Hepatocyte (in vitro differentiated cells): ENCODE measurements around the gene RPS6KA2. TPM values are rescaled to one million over a fixed set of nuclear protein-coding genes. Genes with fewer than 3 reads are reported as not detected.

Experiments
- DNase-seq: peaks from one replicate; pipeline ENCODE4 v3.0.0-alpha.2; 2016; ENCODE audit warnings: low spot score
- H2AFZ ChIP-seq: fragments of 200-600 bp; sonication (generic); 2 replicates; pipeline ENCODE4 v1.6.0; 2016; ENCODE audit warnings: antibody characterized with exemption, mild to moderate bottlenecking
- H3K27ac ChIP-seq: fragments of 200-600 bp; sonication (generic); 2 replicates; pipeline ENCODE4 v1.5.1; 2016; ENCODE audit warnings: mild to moderate bottlenecking
- H3K27me3 ChIP-seq: fragments of 200-600 bp; sonication (generic); 2 replicates; pipeline ENCODE4 v1.6.1; 2016
- H3K36me3 ChIP-seq: fragments of 200-600 bp; sonication (generic); replicated peaks from 2 replicates; pipeline ENCODE4 v1.5.1; 2016; ENCODE audit warnings: low read depth; ENCODE audit not compliant: insufficient read depth
- H3K4me1 ChIP-seq: fragments of 200-600 bp; sonication (generic); 2 replicates; pipeline ENCODE4 v1.5.1; 2016; ENCODE audit warnings: mild to moderate bottlenecking, moderate library complexity; ENCODE audit not compliant: insufficient read depth
- H3K4me2 ChIP-seq: fragments of 200-600 bp; sonication (generic); 2 replicates; pipeline ENCODE4 v1.6.0; 2016
- H3K4me3 ChIP-seq: fragments of 200-600 bp; sonication (generic); 2 replicates; pipeline ENCODE4 v1.5.1; 2016; ENCODE audit warnings: mild to moderate bottlenecking
- H3K79me2 ChIP-seq: fragments of 200-600 bp; sonication (generic); 2 replicates; pipeline ENCODE4 v1.6.0; 2017; ENCODE audit warnings: mild to moderate bottlenecking
- H3K9me2 ChIP-seq: fragments of 200-600 bp; sonication (generic); replicated peaks from 2 replicates; pipeline ENCODE4 v1.6.0; 2017; ENCODE audit warnings: mild to moderate bottlenecking; ENCODE audit not compliant: insufficient read depth
- H3K9me3 ChIP-seq: fragments of 200-600 bp; sonication (generic); 2 replicates; pipeline ENCODE4 v1.5.1; 2016; ENCODE audit warnings: low read depth, mild to moderate bottlenecking
- H4K20me1 ChIP-seq: fragments of 200-600 bp; sonication (generic); 2 replicates; pipeline ENCODE4 v1.6.0; 2016; ENCODE audit warnings: mild to moderate bottlenecking; ENCODE audit not compliant: insufficient read depth, poor library complexity, severe bottlenecking
- CTCF ChIP-seq: fragments of 200-600 bp; sonication (generic); IDR thresholded peaks from 2 replicates; pipeline ENCODE4 v1.5.1; 2016; ENCODE audit warnings: antibody characterized with exemption, mild to moderate bottlenecking; ENCODE audit not compliant: poor library complexity
- EZH2 ChIP-seq: fragments of 200-600 bp; sonication (generic); IDR thresholded peaks from 2 replicates; pipeline ENCODE4 v1.6.1; 2016; ENCODE audit warnings: antibody characterized with exemption, mild to moderate bottlenecking, borderline replicate concordance
- EZH2phosphoT487 ChIP-seq: fragments of 200-600 bp; sonication (generic); IDR thresholded peaks from one replicate; pipeline ENCODE4 v1.6.1; 2018; ENCODE audit warnings: antibody characterized with exemption, mild to moderate bottlenecking, low read depth, moderate library complexity; ENCODE audit not compliant: unreplicated experiment, severe bottlenecking
- WGBS: methylation state at CpG from one replicate; pipeline ENCODE4 v1.1.6; 2016; ENCODE audit warnings: low lambda C conversion rate; ENCODE audit errors: missing lambda C conversion rate; 5-methylcytosine and 5-hydroxymethylcytosine counted together
- polyA plus RNA-seq: library from polyadenylated mRNA; unstranded; fragments of >200 nt; fragmentation: Nextera tagmentation; extraction: Ambion mirVana; gene quantifications from 2 replicates; pipeline ENCODE4 v1.2.1, GENCODE V29; 2016
- total RNA-seq: library from RNA; depleted of rRNA; stranded (reverse); fragments of >200 nt; gene quantifications from 2 replicates; pipeline ENCODE4 v1.2.3, GENCODE V29; 2014

RPS6KA2 gene
- total and polyA plus RNA-seq, 2 experiments from 2014 or later: 27.7 to 29.2 TPM

- H2AFZ ChIP-seq: no peak overlapping the region
- TF ChIP-seq EZH2: no peak
- no peak for TF ChIP-seq EZH2phosphoT487
- no peak for TF ChIP-seq CTCF
- no peak overlapping the region for H3K4me3 ChIP-seq
- no peak overlapping the region for H3K27ac ChIP-seq
- H3K4me1 ChIP-seq: no peaks in the 10 kb centered on the region
- WGBS: 95% methylated on average over 15 of the region's 15 CpGs
- no peaks in the 10 kb centered on the region for H4K20me1 ChIP-seq
- no peaks in the 10 kb centered on the region for H3K27me3 ChIP-seq
- DNase-seq: no peak
- no peak overlapping the region for H3K4me2 ChIP-seq
- H3K9me2 ChIP-seq: no peaks in the 10 kb centered on the region
- H3K9me3 ChIP-seq: no peaks in the 10 kb centered on the region
- H3K36me3 ChIP-seq: no peaks in the 10 kb centered on the region
- H3K79me2 ChIP-seq: peaks cover 4% of the 10 kb centered on the region
These were observed 48.4 kb downstream of the RPS6KA2 start for GRCh38 chr6:166578536-166579236.

DNA sequence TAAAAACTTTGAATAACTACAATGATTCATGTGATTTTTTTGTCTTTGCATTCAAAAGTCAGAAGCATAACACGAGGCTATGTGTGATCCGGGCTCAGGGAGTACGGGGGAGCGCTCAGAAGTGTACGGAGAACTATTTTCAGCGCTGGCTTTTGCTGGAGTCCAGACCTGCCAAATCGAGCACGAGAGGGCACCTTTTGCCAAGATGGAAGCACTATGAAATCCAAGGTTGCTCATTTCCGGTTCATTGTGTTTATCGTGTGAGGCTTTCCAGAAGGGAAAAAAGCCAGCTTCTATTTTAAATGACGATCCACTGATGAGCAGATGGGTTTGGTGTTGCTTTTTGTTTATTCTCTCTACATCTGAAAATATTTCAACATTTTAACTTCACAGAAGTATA, 51.8 kb downstream of the RPS6KA2 start:
- H3K36me3 ChIP-seq: no peaks in the 10 kb centered on the region
- no peak overlapping the region for H3K4me3 ChIP-seq
- no peaks in the 10 kb centered on the region for H3K9me2 ChIP-seq
- TF ChIP-seq EZH2phosphoT487 (no peak), CTCF (no peak), EZH2 (no peak)
- H4K20me1 ChIP-seq: peaks cover 2% of the 10 kb centered on the region
- no peaks in the 10 kb centered on the region for H3K4me1 ChIP-seq
- no peak overlapping the region for H3K4me2 ChIP-seq
- WGBS: 97% methylated on average over 11 of the region's 11 CpGs
- peaks cover 18% of the 10 kb centered on the region for H3K79me2 ChIP-seq
- no peaks in the 10 kb centered on the region for H3K27me3 ChIP-seq
- no peak overlapping the region for H2AFZ ChIP-seq
- H3K27ac ChIP-seq: no peak overlapping the region
- no peak for DNase-seq
- no peaks in the 10 kb centered on the region for H3K9me3 ChIP-seq

GRCh38 chr6:166573511-166574216, 53.4 kb downstream of the RPS6KA2 start:
- Histone ChIP-seq H3K4me2 (no peak overlapping the region), H4K20me1 (peaks cover 2% of the 10 kb centered on the region), H3K4me3 (no peak overlapping the region), H2AFZ (no peak overlapping the region), H3K27me3 (no peaks in the 10 kb centered on the region), H3K4me1 (no peaks in the 10 kb centered on the region), H3K36me3 (no peaks in the 10 kb centered on the region), H3K79me2 (peaks cover 20% of the 10 kb centered on the region), H3K27ac (no peak overlapping the region), H3K9me2 (no peaks in the 10 kb centered on the region), H3K9me3 (no peaks in the 10 kb centered on the region)
- 84% methylated on average over 18 of the region's 18 CpGs for WGBS
- no peak for DNase-seq
- TF ChIP-seq CTCF (no peak), EZH2phosphoT487 (no peak), EZH2 (no peak)
